Spleen (tissue), 11 donors: ENCODE measurements around the gene NCAPG2. TPM values are rescaled to one million over a fixed set of nuclear protein-coding genes. Genes with fewer than 3 reads are reported as not detected.
A peak's percentile ranks its signal among the peaks of the same experiment; 100 is the strongest.

ENCODE experiments used
- DNase-seq: peaks from one replicate; pipeline ENCODE4 v3.0.0-alpha.2; 2020
- H3K27ac ChIP-seq, 8 donors: fragments of 200-600 bp; sonication (generic) in 7 of 8; 1 replicate in 4 of 8; 2 replicates in 4 of 8; pipeline versions ENCODE4 v1.5.0 to v1.8.0; 2016 to 2021; ENCODE audit warnings: inconsistent platforms in 4 of 8, mild to moderate bottlenecking in 4 of 8, moderate library complexity in 1 of 8
- H3K27me3 ChIP-seq, 7 donors: fragments of 200-600 bp; sonication (generic) in 6 of 7; replicated peaks in 1 of 7; 1 replicate in 4 of 7; 2 replicates in 3 of 7; pipeline versions ENCODE4 v1.5.0 to v1.8.0; 2016 to 2021; ENCODE audit warnings: inconsistent platforms in 3 of 7, mild to moderate bottlenecking in 1 of 7
- H3K36me3 ChIP-seq, 6 donors: fragments of 200-600 bp; sonication (generic) in 5 of 6; 1 replicate in 4 of 6; 2 replicates in 2 of 6; pipeline versions ENCODE4 v1.5.0 to v1.8.0; 2016 to 2021; ENCODE audit warnings: inconsistent platforms in 2 of 6
- H3K4me1 ChIP-seq, 6 donors: fragments of 200-600 bp; sonication (generic) in 5 of 6; 1 replicate in 3 of 6; 2 replicates in 3 of 6; pipeline versions ENCODE4 v1.5.0 to v1.8.0; 2016 to 2021; ENCODE audit warnings: inconsistent platforms in 3 of 6
- H3K4me3 ChIP-seq, 8 donors: fragments of 200-600 bp; sonication (generic) in 7 of 8; 1 replicate in 4 of 8; 2 replicates in 4 of 8; pipeline versions ENCODE4 v1.5.0 to v1.8.0; 2016 to 2021; ENCODE audit warnings: inconsistent platforms in 4 of 8, mild to moderate bottlenecking in 4 of 8, moderate library complexity in 2 of 8
- H3K9me3 ChIP-seq, 8 donors: fragments of 200-600 bp; sonication (generic) in 7 of 8; 1 replicate in 4 of 8; 2 replicates in 4 of 8; pipeline versions ENCODE4 v1.5.0 to v1.8.0; 2016 to 2021; ENCODE audit warnings: inconsistent platforms in 4 of 8
- CTCF ChIP-seq, 11 experiments: fragments of 200-600 bp in 7 of 11; fragments of 450-650 bp in 4 of 11; sonication (generic) in 4 of 11; IDR thresholded peaks in 8 of 11; conservative IDR thresholded peaks in 3 of 11; 1 replicate in 7 of 11; 2 replicates in 4 of 11; pipeline versions ENCODE4 v1.4.0 to v1.8.0; 2016 to 2021; ENCODE audit warnings: antibody characterized with exemption in 11 of 11, inconsistent platforms in 4 of 11, mild to moderate bottlenecking in 1 of 11
- POLR2A ChIP-seq, 3 donors: fragments of 450-650 bp; IDR thresholded peaks; one replicate each; pipeline ENCODE4 v1.5.1; 2017; ENCODE audit warnings: antibody characterized with exemption in 3 of 3, mild to moderate bottlenecking in 1 of 3
- POLR2AphosphoS5 ChIP-seq, 3 donors: sonication (generic); formaldehyde crosslinking; IDR thresholded peaks; one replicate each; pipeline ENCODE4 v1.5.1; 2017; ENCODE audit warnings: antibody characterized with exemption in 3 of 3
- WGBS, 5 donors: extraction: QIAGEN DNeasy Blood & Tissue Kit in 3 of 5; methylation state at CpG; one replicate each; pipeline versions ENCODE4 v1.1.5 to v1.1.7; 2013 to 2018; 5-methylcytosine and 5-hydroxymethylcytosine counted together
- intact Hi-C: fragments of 100-400 bp; cut with DNase I; formaldehyde crosslinking; loops from one replicate; pipeline ENCODE4 v1.15.0; 2023; ENCODE audit warnings: low total_unique reads
- polyA plus RNA-seq, 3 donors: library from polyadenylated mRNA; stranded (reverse); fragments of 200-250 nt; gene quantifications; one replicate each; pipeline ENCODE4 v1.2.1, GENCODE V29; 2013
- total RNA-seq, 7 donors: library from RNA; depleted of rRNA in 3 of 7; stranded (reverse); fragments of >200 nt in 3 of 7; fragmentation: NEBNext Ultra II Directional in 4 of 7; extraction: Animal tissue kit (Norgen Biotek cat#: 25700) in 4 of 7; gene quantifications; one replicate each; pipeline versions ENCODE4 v1.1.0 to v1.2.1, GENCODE V29; 2016 to 2021
- donor health status: healthy with polysubstance abuse.
- donor health status: DM: no; HTN: no; CAD: no; lungs with moderate emphysema.
- donor health status: DM: no; HTN: no; CAD: no.
- donor health status: Bipolar disorder and iron deficiency.
- donor health status: healthy.
- donor health status: DM: no; HTN: no; CAD: no.
- donor health status: DM: yes; HTN: yes; CAD: no.

Gene NCAPG2
- total and polyA plus RNA-seq, 10 donors, result 2.2 to 18.0 (median 10.8) TPM

GRCh38 chr7:158740013-158740656 lies 35.5 kb upstream of the NCAPG2 start:
- peaks cover 4 to 100% (median 82%) of the 10 kb centered on the region in 6 donors for H3K36me3 ChIP-seq
- no peaks in the 10 kb centered on the region for H3K27me3 ChIP-seq
- H3K4me1 ChIP-seq, result peaks cover 0 to 11% (median 0%) of the 10 kb centered on the region in 6 donors
- intact Hi-C loops, result no loop called here
- TF ChIP-seq POLR2A (IDR thresholded peaks at IDR 0.05), result no peak
- TF ChIP-seq POLR2AphosphoS5 (IDR thresholded peaks at IDR 0.05), result peak; percentile 21 to 45 (median 32)
- no peak for DNase-seq
- H3K27ac ChIP-seq, result peak overlapping the region in 2 of 8 donors; percentile 17 to 36
- H3K4me3 ChIP-seq, result no peak overlapping the region
- WGBS, 5 donors, result 38 to 70% (median 51%) methylated on average over 15 of the region's 15 CpGs
- H3K9me3 ChIP-seq, result no peaks in the 10 kb centered on the region

- Histone ChIP-seq H3K9me3 (no peaks in the 10 kb centered on the region), H3K27me3 (no peaks in the 10 kb centered on the region), H3K27ac (no peak overlapping the region), H3K36me3 (peaks cover 4 to 100% (median 87%) of the 10 kb centered on the region in 6 donors), H3K4me1 (peaks cover 0 to 11% (median 0%) of the 10 kb centered on the region in 6 donors), H3K4me3 (no peak overlapping the region)
- TF ChIP-seq POLR2A (IDR thresholded peaks at IDR 0.05), result no peak
- TF ChIP-seq POLR2AphosphoS5 (IDR thresholded peaks at IDR 0.05), result peak in 1 of 3 donors; percentile 17
- no peak for TF ChIP-seq CTCF (IDR thresholded peaks at IDR 0.05 in 8 of 11, conservative IDR thresholded peaks at IDR 0.05 in 3 of 11)
- intact Hi-C loops, result no loop called here
- WGBS, 5 donors, result 84 to 98% (median 95%) methylated on average over 15 of the region's 15 CpGs
- no peak for DNase-seq
Observed at GRCh38 chr7:158738841-158739240, 34.2 kb upstream of the NCAPG2 start.

GRCh38 chr7:158737064-158737695 lies 32.6 kb upstream of the NCAPG2 start:
- no peak for DNase-seq

GRCh38 chr7:158735935-158736334 lies 31.3 kb upstream of the NCAPG2 start:
- no peak for DNase-seq

More at GRCh38 chr7:158737064-158737695, 32.6 kb upstream of the NCAPG2 start:
- intact Hi-C loops, result no loop called here
- TF ChIP-seq CTCF (IDR thresholded peaks at IDR 0.05 in 8 of 11, conservative IDR thresholded peaks at IDR 0.05 in 3 of 11) (no peak), POLR2A (IDR thresholded peaks at IDR 0.05) (no peak), POLR2AphosphoS5 (IDR thresholded peaks at IDR 0.05) (no peak)
- Histone ChIP-seq H3K4me1 (peaks cover 0 to 11% (median 0%) of the 10 kb centered on the region in 6 donors), H3K27me3 (no peaks in the 10 kb centered on the region), H3K9me3 (no peaks in the 10 kb centered on the region), H3K27ac (no peak overlapping the region), H3K36me3 (peaks cover 4 to 100% (median 75%) of the 10 kb centered on the region in 6 donors), H3K4me3 (no peak overlapping the region)
- WGBS, 5 donors, result 94 to 95% (median 94%) methylated on average over 19 of the region's 19 CpGs

GRCh38 chr7:158734861-158735260 lies 30.3 kb upstream of the NCAPG2 start:
- Histone ChIP-seq H3K27me3 (no peaks in the 10 kb centered on the region), H3K4me3 (no peak overlapping the region), H3K9me3 (peaks cover 0 to 5% (median 0%) of the 10 kb centered on the region in 8 donors), H3K36me3 (peaks cover 2 to 97% (median 52%) of the 10 kb centered on the region in 6 donors), H3K27ac (no peak overlapping the region), H3K4me1 (peaks cover 0 to 10% (median 0%) of the 10 kb centered on the region in 6 donors)
- intact Hi-C loops, result no loop called here
- TF ChIP-seq CTCF (IDR thresholded peaks at IDR 0.05 in 8 of 11, conservative IDR thresholded peaks at IDR 0.05 in 3 of 11) (no peak), POLR2A (IDR thresholded peaks at IDR 0.05) (no peak), POLR2AphosphoS5 (IDR thresholded peaks at IDR 0.05) (no peak)
- DNase-seq, result no peak
- 86 to 96% (median 90%) methylated on average over 6 of the region's 6 CpGs for WGBS, 5 donors

More at GRCh38 chr7:158735935-158736334, 31.3 kb upstream of the NCAPG2 start:
- peaks cover 4 to 99% (median 63%) of the 10 kb centered on the region in 6 donors for H3K36me3 ChIP-seq
- H3K27me3 ChIP-seq, result no peaks in the 10 kb centered on the region
- H3K27ac ChIP-seq, result no peak overlapping the region
- H3K9me3 ChIP-seq, result no peaks in the 10 kb centered on the region
- intact Hi-C loops, result no loop called here
- WGBS, 5 donors, result 93 to 98% (median 97%) methylated on average over 12 of the region's 12 CpGs
- TF ChIP-seq POLR2A (IDR thresholded peaks at IDR 0.05) (no peak), POLR2AphosphoS5 (IDR thresholded peaks at IDR 0.05) (peak in 1 of 3 donors; percentile 44)
- H3K4me1 ChIP-seq, result peaks cover 0 to 12% (median 0%) of the 10 kb centered on the region in 6 donors
- H3K4me3 ChIP-seq, result no peak overlapping the region
